Measurements from ENCODE around the gene PRKG1. TPM values are rescaled to one million over a fixed set of nuclear protein-coding genes. Genes with fewer than 3 reads are reported as not detected.
"Not testable (repeated sequence)": the region's sequence is repeated elsewhere in the genome, so short reads cannot be mapped to it uniquely, and the experiment has no call there.

The PRKG1 gene
- total RNA-seq, 2 donors from 2014 or later, result 1.3 to 2.7 TPM

- H3K9me3 ChIP-seq (ENCODE audit: control insufficient read depth, low read length), result no peaks in the 10 kb centered on the region
- 86 to 100% methylated on average over 2 to 3 of the region's 3 CpGs for WGBS, 2 experiments (ENCODE audit: insufficient coverage in 1 of 2, insufficient read length in 1 of 2)
- Mint-ChIP-seq H3K4me1 (peaks cover 32% of the 10 kb centered on the region), H3K27ac (no peak overlapping the region), H3K4me3 (no peak overlapping the region), H3K9me3 (no peaks in the 10 kb centered on the region), H3K27me3 (ENCODE audit: insufficient read depth) (no peaks in the 10 kb centered on the region), H3K36me3 (ENCODE audit: low read depth) (no peaks in the 10 kb centered on the region)
- H3K4me3 ChIP-seq (ENCODE audit: low read length), result no peak overlapping the region
- H3K4me1 ChIP-seq (ENCODE audit: control insufficient read depth, insufficient read depth, low read length), result peaks cover 22% of the 10 kb centered on the region
- H3K27ac ChIP-seq (ENCODE audit: low read depth, low read length), result no peak overlapping the region
- DNase-seq, result no peak
- TF ChIP-seq, protein P1, sequence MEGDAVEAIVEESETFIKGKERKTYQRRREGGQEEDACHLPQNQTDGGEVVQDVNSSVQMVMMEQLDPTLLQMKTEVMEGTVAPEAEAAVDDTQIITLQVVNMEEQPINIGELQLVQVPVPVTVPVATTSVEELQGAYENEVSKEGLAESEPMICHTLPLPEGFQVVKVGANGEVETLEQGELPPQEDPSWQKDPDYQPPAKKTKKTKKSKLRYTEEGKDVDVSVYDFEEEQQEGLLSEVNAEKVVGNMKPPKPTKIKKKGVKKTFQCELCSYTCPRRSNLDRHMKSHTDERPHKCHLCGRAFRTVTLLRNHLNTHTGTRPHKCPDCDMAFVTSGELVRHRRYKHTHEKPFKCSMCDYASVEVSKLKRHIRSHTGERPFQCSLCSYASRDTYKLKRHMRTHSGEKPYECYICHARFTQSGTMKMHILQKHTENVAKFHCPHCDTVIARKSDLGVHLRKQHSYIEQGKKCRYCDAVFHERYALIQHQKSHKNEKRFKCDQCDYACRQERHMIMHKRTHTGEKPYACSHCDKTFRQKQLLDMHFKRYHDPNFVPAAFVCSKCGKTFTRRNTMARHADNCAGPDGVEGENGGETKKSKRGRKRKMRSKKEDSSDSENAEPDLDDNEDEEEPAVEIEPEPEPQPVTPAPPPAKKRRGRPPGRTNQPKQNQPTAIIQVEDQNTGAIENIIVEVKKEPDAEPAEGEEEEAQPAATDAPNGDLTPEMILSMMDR (conservative IDR thresholded peaks at IDR 0.05), result no peak
- H3K36me3 ChIP-seq (ENCODE audit: control insufficient read depth, insufficient read depth, low read length), result no peaks in the 10 kb centered on the region
- no peaks in the 10 kb centered on the region for H3K27me3 ChIP-seq (ENCODE audit: control insufficient read depth, insufficient read depth, low read length, poor library complexity, severe bottlenecking)
- H3K9ac ChIP-seq (ENCODE audit: extremely low read depth, low read length, poor library complexity, severe bottlenecking), result no peak overlapping the region
Observed at GRCh38 chr10:51567271-51567670, 493.0 kb downstream of the PRKG1 start.

- Mint-ChIP-seq H3K36me3 (ENCODE audit: low read depth) (no peaks in the 10 kb centered on the region), H3K9me3 (no peaks in the 10 kb centered on the region)
- H3K27me3 ChIP-seq (ENCODE audit: control insufficient read depth, insufficient read depth, low read length, poor library complexity, severe bottlenecking), result no peaks in the 10 kb centered on the region
Observed at GRCh38 chr10:51569467-51569866, 495.2 kb downstream of the PRKG1 start.

GRCh38 chr10:51574248-51575048, 500.2 kb downstream of the PRKG1 start:
- H3K27ac Mint-ChIP-seq, result peak overlapping the region; percentile 59
- 96% methylated on average over 2 of the region's 2 CpGs; no CpG with 5 or more reads in 1 of the 2 experiments for WGBS, 2 experiments (ENCODE audit: insufficient coverage in 1 of 2, insufficient read length in 1 of 2)
- H3K36me3 Mint-ChIP-seq (ENCODE audit: low read depth), result no peaks in the 10 kb centered on the region
- Histone ChIP-seq H3K4me3 (ENCODE audit: low read length) (no peak overlapping the region), H3K27me3 (ENCODE audit: control insufficient read depth, insufficient read depth, low read length, poor library complexity, severe bottlenecking) (no peaks in the 10 kb centered on the region), H3K9ac (ENCODE audit: extremely low read depth, low read length, poor library complexity, severe bottlenecking) (no peak overlapping the region), H3K36me3 (ENCODE audit: control insufficient read depth, insufficient read depth, low read length) (no peaks in the 10 kb centered on the region), H3K9me3 (ENCODE audit: control insufficient read depth, low read length) (no peaks in the 10 kb centered on the region), H3K4me1 (ENCODE audit: control insufficient read depth, insufficient read depth, low read length) (no peaks in the 10 kb centered on the region), H3K27ac (ENCODE audit: low read depth, low read length) (no peak overlapping the region)
- TF ChIP-seq, protein P1 (conservative IDR thresholded peaks at IDR 0.05), result no peak
- no peaks in the 10 kb centered on the region for H3K27me3 Mint-ChIP-seq (ENCODE audit: insufficient read depth)
- peaks cover 2% of the 10 kb centered on the region for H3K9me3 Mint-ChIP-seq
- H3K4me3 Mint-ChIP-seq, result no peak overlapping the region
- DNase-seq, result no peak
- peaks cover 20% of the 10 kb centered on the region for H3K4me1 Mint-ChIP-seq

More at GRCh38 chr10:51569467-51569866, 495.2 kb downstream of the PRKG1 start:
- no peak for DNase-seq
- Mint-ChIP-seq H3K4me3 (no peak overlapping the region), H3K27me3 (ENCODE audit: insufficient read depth) (no peaks in the 10 kb centered on the region), H3K4me1 (peaks cover 36% of the 10 kb centered on the region), H3K27ac (no peak overlapping the region)
- H3K36me3 ChIP-seq (ENCODE audit: control insufficient read depth, insufficient read depth, low read length), result no peaks in the 10 kb centered on the region
- no peak overlapping the region for H3K9ac ChIP-seq (ENCODE audit: extremely low read depth, low read length, poor library complexity, severe bottlenecking)
- no peak overlapping the region for H3K27ac ChIP-seq (ENCODE audit: low read depth, low read length)
- TF ChIP-seq, protein P1 (conservative IDR thresholded peaks at IDR 0.05), result no peak
- WGBS, 2 experiments (ENCODE audit: insufficient coverage in 1 of 2, insufficient read length in 1 of 2), result 83 to 94% methylated on average over 1 to 3 of the region's 3 CpGs
- H3K4me3 ChIP-seq (ENCODE audit: low read length), result no peak overlapping the region
- no peaks in the 10 kb centered on the region for H3K9me3 ChIP-seq (ENCODE audit: control insufficient read depth, low read length)
- H3K4me1 ChIP-seq (ENCODE audit: control insufficient read depth, insufficient read depth, low read length), result peaks cover 14% of the 10 kb centered on the region

DNA sequence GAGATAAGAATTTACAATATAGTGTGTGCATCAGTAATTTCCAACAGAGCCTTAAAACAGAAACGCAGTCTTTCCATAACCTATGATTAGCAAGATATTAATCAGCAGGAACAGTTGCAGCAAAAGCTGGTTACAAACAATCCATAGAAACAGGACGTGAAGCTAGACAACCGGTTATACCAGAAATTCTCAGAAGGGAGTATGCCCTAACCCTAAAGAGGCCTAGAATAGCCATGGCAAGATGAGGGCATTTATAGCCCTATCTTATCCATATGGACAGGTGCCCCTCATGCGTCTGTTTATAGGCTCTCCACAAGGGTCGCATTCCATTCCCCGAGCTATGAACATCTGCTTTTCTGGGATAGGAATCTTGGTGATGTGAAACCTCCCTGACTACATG, 506.9 kb downstream of the PRKG1 start:
- H3K9me3 Mint-ChIP-seq, result peaks cover 24% of the 10 kb centered on the region
- WGBS, 2 experiments (ENCODE audit: insufficient coverage in 1 of 2, insufficient read length in 1 of 2), result 94 to 100% methylated on average over 3 to 6 of the region's 6 CpGs
- not testable (repeated sequence) for H3K27me3 Mint-ChIP-seq (ENCODE audit: insufficient read depth); H3K36me3 Mint-ChIP-seq (ENCODE audit: low read depth); H3K4me1 Mint-ChIP-seq; H3K4me3 ChIP-seq (ENCODE audit: low read length); DNase-seq; H3K27ac ChIP-seq (ENCODE audit: low read depth, low read length); H3K9ac ChIP-seq (ENCODE audit: extremely low read depth, low read length, poor library complexity, severe bottlenecking); H3K4me1 ChIP-seq (ENCODE audit: control insufficient read depth, insufficient read depth, low read length); H3K27ac Mint-ChIP-seq; H3K27me3 ChIP-seq (ENCODE audit: control insufficient read depth, insufficient read depth, low read length, poor library complexity, severe bottlenecking); H3K36me3 ChIP-seq (ENCODE audit: control insufficient read depth, insufficient read depth, low read length); H3K4me3 Mint-ChIP-seq
- peaks cover 26% of the 10 kb centered on the region for H3K9me3 ChIP-seq (ENCODE audit: control insufficient read depth, low read length)
